Measurements from ENCODE around the gene ABHD17B.
"Not testable (repeated sequence)": the region's sequence is repeated elsewhere in the genome, so short reads cannot be mapped to it uniquely, and the experiment has no call there.

The ABHD17B gene

GRCh38 chr9:71915495-71915894, 4.5 kb upstream of the ABHD17B start:
- Histone ChIP-seq H3K27me3 (ENCODE audit: control insufficient read depth, insufficient read depth, low read length) (no peaks in the 10 kb centered on the region), H3K9me3 (ENCODE audit: control insufficient read depth, insufficient read depth, low read depth, low read length) (peaks cover 18% of the 10 kb centered on the region), H3K9ac (ENCODE audit: low read length) (no peak overlapping the region), H3K27ac (ENCODE audit: low read depth, low read length) (no peak overlapping the region), H3K4me3 (ENCODE audit: low read depth, low read length) (no peak overlapping the region), H3K4me1 (ENCODE audit: control insufficient read depth, insufficient read depth, low read length) (peaks cover 11% of the 10 kb centered on the region), H3K36me3 (ENCODE audit: control insufficient read depth, insufficient read depth, low read length) (peaks cover 19% of the 10 kb centered on the region)

- H3K9ac ChIP-seq (ENCODE audit: low read length): peak overlapping the region; percentile 78
- H3K36me3 ChIP-seq (ENCODE audit: control insufficient read depth, insufficient read depth, low read length): peaks cover 1% of the 10 kb centered on the region; the same call in 1 of the 2 replicates
- no peaks in the 10 kb centered on the region for H3K27me3 ChIP-seq (ENCODE audit: control insufficient read depth, insufficient read depth, low read length)
- H3K27ac ChIP-seq (ENCODE audit: low read depth, low read length): peak overlapping the region; percentile 12; the same call in 1 of the 2 replicates
- peaks cover 1% of the 10 kb centered on the region; the same call in 1 of the 2 replicates for H3K9me3 ChIP-seq (ENCODE audit: control insufficient read depth, insufficient read depth, low read depth, low read length)
- H3K4me1 ChIP-seq (ENCODE audit: control insufficient read depth, insufficient read depth, low read length): peaks cover 17% of the 10 kb centered on the region
- H3K4me3 ChIP-seq (ENCODE audit: low read depth, low read length): peak overlapping the region; percentile 92
Observed at GRCh38 chr9:71911908-71912335, 929 bp upstream of the ABHD17B start.

- no peaks in the 10 kb centered on the region for H3K27me3 ChIP-seq (ENCODE audit: control insufficient read depth, insufficient read depth, low read length)
- H3K9me3 ChIP-seq (ENCODE audit: control insufficient read depth, insufficient read depth, low read depth, low read length): no peaks in the 10 kb centered on the region; the same call in 1 of the 2 replicates
- H3K9ac ChIP-seq (ENCODE audit: low read length): peak overlapping the region; percentile 97
- H3K36me3 ChIP-seq (ENCODE audit: control insufficient read depth, insufficient read depth, low read length): peaks cover 9% of the 10 kb centered on the region
- peak overlapping the region; percentile 79 for H3K4me3 ChIP-seq (ENCODE audit: low read depth, low read length)
- H3K27ac ChIP-seq (ENCODE audit: low read depth, low read length): peak overlapping the region; percentile 94
- peaks cover 17% of the 10 kb centered on the region for H3K4me1 ChIP-seq (ENCODE audit: control insufficient read depth, insufficient read depth, low read length)
Observed at GRCh38 chr9:71910650-71911060, 338 bp downstream of the ABHD17B start.

- Histone ChIP-seq H3K9ac (ENCODE audit: low read length) (peak overlapping the region; percentile 97), H3K36me3 (ENCODE audit: control insufficient read depth, insufficient read depth, low read length) (peaks cover 12% of the 10 kb centered on the region), H3K4me1 (ENCODE audit: control insufficient read depth, insufficient read depth, low read length) (peaks cover 17% of the 10 kb centered on the region), H3K9me3 (ENCODE audit: control insufficient read depth, insufficient read depth, low read depth, low read length) (no peaks in the 10 kb centered on the region), H3K27ac (ENCODE audit: low read depth, low read length) (peak overlapping the region; percentile 94), H3K27me3 (ENCODE audit: control insufficient read depth, insufficient read depth, low read length) (no peaks in the 10 kb centered on the region), H3K4me3 (ENCODE audit: low read depth, low read length) (peak overlapping the region; percentile 79)
Observed at GRCh38 chr9:71909887-71910649, 925 bp downstream of the ABHD17B start.

- Histone ChIP-seq H3K4me1 (ENCODE audit: control insufficient read depth, insufficient read depth, low read length) (peaks cover 19% of the 10 kb centered on the region), H3K9ac (ENCODE audit: low read length) (peak overlapping the region; percentile 31), H3K27ac (ENCODE audit: low read depth, low read length) (no peak overlapping the region), H3K27me3 (ENCODE audit: control insufficient read depth, insufficient read depth, low read length) (no peaks in the 10 kb centered on the region), H3K9me3 (ENCODE audit: control insufficient read depth, insufficient read depth, low read depth, low read length) (no peaks in the 10 kb centered on the region), H3K36me3 (ENCODE audit: control insufficient read depth, insufficient read depth, low read length) (peaks cover 12% of the 10 kb centered on the region), H3K4me3 (ENCODE audit: low read depth, low read length) (peak overlapping the region; percentile 79)
Observed at GRCh38 chr9:71908825-71909224, 2.2 kb downstream of the ABHD17B start.

DNA sequence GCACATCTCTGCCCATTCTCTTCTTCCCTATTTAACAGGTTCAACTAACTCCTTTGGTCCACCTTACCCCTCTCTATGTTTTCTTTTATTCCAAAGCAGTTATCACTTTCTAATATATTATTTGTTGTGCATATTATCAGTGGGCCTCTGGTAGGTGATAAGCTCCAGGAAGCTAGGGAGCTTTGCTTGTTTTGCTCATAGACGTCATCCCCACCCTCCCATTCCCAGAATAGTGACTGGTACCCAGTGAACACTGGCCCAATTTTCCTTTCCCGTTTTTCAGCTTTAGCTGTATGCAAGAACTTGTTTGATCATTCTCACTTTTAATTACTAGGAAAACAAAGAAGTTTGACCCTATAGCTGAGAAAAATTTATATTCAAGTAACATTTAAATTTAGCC, 6.9 kb downstream of the ABHD17B start:
- no peak overlapping the region for H3K27ac ChIP-seq (ENCODE audit: low read depth, low read length)
- no peaks in the 10 kb centered on the region for H3K27me3 ChIP-seq (ENCODE audit: control insufficient read depth, insufficient read depth, low read length)
- H3K9ac ChIP-seq (ENCODE audit: low read length): no peak overlapping the region
- H3K36me3 ChIP-seq (ENCODE audit: control insufficient read depth, insufficient read depth, low read length): peaks cover 12% of the 10 kb centered on the region
- H3K4me1 ChIP-seq (ENCODE audit: control insufficient read depth, insufficient read depth, low read length): peaks cover 47% of the 10 kb centered on the region
- no peaks in the 10 kb centered on the region for H3K9me3 ChIP-seq (ENCODE audit: control insufficient read depth, insufficient read depth, low read depth, low read length)
- no peak overlapping the region for H3K4me3 ChIP-seq (ENCODE audit: low read depth, low read length)

GRCh38 chr9:71901695-71902597, 9.0 kb downstream of the ABHD17B start:
- H3K4me3 ChIP-seq (ENCODE audit: low read depth, low read length): 0 out of 2 replicates have a peak overlapping the region, but pooled peaks have one; percentile 26
- 0 out of 2 replicates have a peak overlapping the region, but pooled peaks have one; percentile 40 for H3K27ac ChIP-seq (ENCODE audit: low read depth, low read length)
- H3K4me1 ChIP-seq (ENCODE audit: control insufficient read depth, insufficient read depth, low read length): peaks cover 44% of the 10 kb centered on the region

GRCh38 chr9:71898756-71899155, 12.2 kb downstream of the ABHD17B start:
- not testable (repeated sequence) for H3K36me3 ChIP-seq (ENCODE audit: control insufficient read depth, insufficient read depth, low read length); H3K27ac ChIP-seq (ENCODE audit: low read depth, low read length); H3K9me3 ChIP-seq (ENCODE audit: control insufficient read depth, insufficient read depth, low read depth, low read length); H3K9ac ChIP-seq (ENCODE audit: low read length); H3K4me3 ChIP-seq (ENCODE audit: low read depth, low read length); H3K27me3 ChIP-seq (ENCODE audit: control insufficient read depth, insufficient read depth, low read length)
- peaks cover 44% of the 10 kb centered on the region for H3K4me1 ChIP-seq (ENCODE audit: control insufficient read depth, insufficient read depth, low read length)

More at GRCh38 chr9:71901695-71902597, 9.0 kb downstream of the ABHD17B start:
- no peak overlapping the region for H3K9ac ChIP-seq (ENCODE audit: low read length)
- no peaks in the 10 kb centered on the region for H3K9me3 ChIP-seq (ENCODE audit: control insufficient read depth, insufficient read depth, low read depth, low read length)
- peaks cover 12% of the 10 kb centered on the region for H3K36me3 ChIP-seq (ENCODE audit: control insufficient read depth, insufficient read depth, low read length)
- no peaks in the 10 kb centered on the region for H3K27me3 ChIP-seq (ENCODE audit: control insufficient read depth, insufficient read depth, low read length)

GRCh38 chr9:71897577-71897976, 13.4 kb downstream of the ABHD17B start:
- Histone ChIP-seq H3K36me3 (ENCODE audit: control insufficient read depth, insufficient read depth, low read length) (peaks cover 8% of the 10 kb centered on the region; the same call in 1 of the 2 replicates), H3K4me3 (ENCODE audit: low read depth, low read length) (no peak overlapping the region), H3K9ac (ENCODE audit: low read length) (no peak overlapping the region), H3K9me3 (ENCODE audit: control insufficient read depth, insufficient read depth, low read depth, low read length) (no peaks in the 10 kb centered on the region; the same call in 1 of the 2 replicates), H3K4me1 (ENCODE audit: control insufficient read depth, insufficient read depth, low read length) (peaks cover 35% of the 10 kb centered on the region), H3K27me3 (ENCODE audit: control insufficient read depth, insufficient read depth, low read length) (no peaks in the 10 kb centered on the region), H3K27ac (ENCODE audit: low read depth, low read length) (no peak overlapping the region)

- H3K27me3 ChIP-seq (ENCODE audit: control insufficient read depth, insufficient read depth, low read length): no peaks in the 10 kb centered on the region
- H3K36me3 ChIP-seq (ENCODE audit: control insufficient read depth, insufficient read depth, low read length): peaks cover 8% of the 10 kb centered on the region; the same call in 1 of the 2 replicates
- H3K9ac ChIP-seq (ENCODE audit: low read length): no peak overlapping the region
- no peak overlapping the region for H3K4me3 ChIP-seq (ENCODE audit: low read depth, low read length)
- no peaks in the 10 kb centered on the region; the same call in 1 of the 2 replicates for H3K9me3 ChIP-seq (ENCODE audit: control insufficient read depth, insufficient read depth, low read depth, low read length)
- H3K27ac ChIP-seq (ENCODE audit: low read depth, low read length): no peak overlapping the region
- H3K4me1 ChIP-seq (ENCODE audit: control insufficient read depth, insufficient read depth, low read length): peaks cover 27% of the 10 kb centered on the region
Observed at GRCh38 chr9:71896761-71897160, 14.2 kb downstream of the ABHD17B start.

All from HUES6 (cell line).